SK-N-SH treated with all-trans-retinoic acid at 6 μM for 48 hours (cell line): ENCODE data around the gene TRPM2.

Experiments used
- ZC3H10 ChIP-seq: fragments of 250-450 bp; sonication (Bioruptor Pico); IDR thresholded peaks from 2 replicates; pipeline ENCODE4 v1.5.1; 2021; ENCODE audit warnings: mild to moderate bottlenecking, moderate library complexity
- ZFP3 ChIP-seq: fragments of 250-450 bp; sonication (Bioruptor Pico); IDR thresholded peaks from 2 replicates; pipeline ENCODE4 v1.5.0; 2020; ENCODE audit warnings: mild to moderate bottlenecking, moderate library complexity
- ZNF8 ChIP-seq: fragments of 450-650 bp; formaldehyde crosslinking; IDR thresholded peaks from 2 replicates; pipeline ENCODE4 v1.5.0; 2020; ENCODE audit warnings: mild to moderate bottlenecking, moderate library complexity

GRCh38 chr21:44392916-44393315 lies 39.5 kb downstream of the TRPM2 start:
- no peak for TF ChIP-seq ZNF8 (CRISPR knock-in tag)
- no peak for TF ChIP-seq ZC3H10 (CRISPR knock-in tag)
- TF ChIP-seq ZFP3 (CRISPR knock-in tag), result no peak
